ENCODE results near the gene KIF1C.

Gene KIF1C

GRCh38 chr17:5034651-5035050, 36.9 kb downstream of the KIF1C start:
- no peak for TF ChIP-seq CTCF (IDR thresholded peaks at IDR 0.05; ENCODE audit: control insufficient read depth, insufficient read depth, low read depth, low read length, missing control alignments)
- no peak overlapping the region for H3K4me3 ChIP-seq (ENCODE audit: control insufficient read depth, low read depth, low read length)
- no peak for DNase-seq (ENCODE audit: low read depth)

- no peak for TF ChIP-seq CTCF (IDR thresholded peaks at IDR 0.05; ENCODE audit: control insufficient read depth, insufficient read depth, low read depth, low read length, missing control alignments)
- peak within 1 kb of the TSS; percentile 11 for H3K4me3 ChIP-seq (ENCODE audit: control insufficient read depth, low read depth, low read length)
- DNase-seq (ENCODE audit: low read depth) = no peak
Measured at GRCh38 chr17:5035315-5035714, 37.6 kb downstream of the KIF1C start, which contains the start of gene SLC52A1. TSS of gene SLC52A1 (minus strand) at chr17:5035426. CDS start at chr17:5034606, 820 bp downstream.

GRCh38 chr17:5042157-5043022, 44.6 kb downstream of the KIF1C start:
- no peak for TF ChIP-seq CTCF (IDR thresholded peaks at IDR 0.05; ENCODE audit: control insufficient read depth, insufficient read depth, low read depth, low read length, missing control alignments)
- H3K4me3 ChIP-seq (ENCODE audit: control insufficient read depth, low read depth, low read length) = no peak overlapping the region
- no peak for DNase-seq (ENCODE audit: low read depth)

GRCh38 chr17:5043524-5043923, 45.8 kb downstream of the KIF1C start:
- DNase-seq (ENCODE audit: low read depth) = no peak
- H3K4me3 ChIP-seq (ENCODE audit: control insufficient read depth, low read depth, low read length) = no peak overlapping the region
- TF ChIP-seq CTCF (IDR thresholded peaks at IDR 0.05; ENCODE audit: control insufficient read depth, insufficient read depth, low read depth, low read length, missing control alignments) = no peak

- no peak for TF ChIP-seq CTCF (IDR thresholded peaks at IDR 0.05; ENCODE audit: control insufficient read depth, insufficient read depth, low read depth, low read length, missing control alignments)
- DNase-seq (ENCODE audit: low read depth) = no peak
- H3K4me3 ChIP-seq (ENCODE audit: control insufficient read depth, low read depth, low read length) = no peak overlapping the region
Measured at GRCh38 chr17:5044630-5045029, 46.9 kb downstream of the KIF1C start.

GRCh38 chr17:5045496-5045895, 47.7 kb downstream of the KIF1C start:
- no peak overlapping the region for H3K4me3 ChIP-seq (ENCODE audit: control insufficient read depth, low read depth, low read length)
- no peak for TF ChIP-seq CTCF (IDR thresholded peaks at IDR 0.05; ENCODE audit: control insufficient read depth, insufficient read depth, low read depth, low read length, missing control alignments)
- no peak for DNase-seq (ENCODE audit: low read depth)

Measured in AG09309 (cell line).